Prostate gland (tissue), 1 donor: Measurements from ENCODE around the gene DPYD.

ENCODE experiments used
- POLR2A ChIP-seq: fragments of 450-650 bp; IDR thresholded peaks from one replicate; pipeline ENCODE4 v1.6.1; 2016; ENCODE audit warnings: antibody characterized with exemption, mild to moderate bottlenecking
- POLR2AphosphoS5 ChIP-seq: sonication (generic); formaldehyde crosslinking; IDR thresholded peaks from one replicate; pipeline ENCODE4 v1.6.1; 2017; ENCODE audit warnings: antibody characterized with exemption

GRCh38 chr1:97505289-97505688 lies 415.5 kb downstream of the DPYD start:
- TF ChIP-seq POLR2AphosphoS5 (no peak), POLR2A (no peak)
